Measurements from ENCODE around the gene DPH2.

DPH2 gene

GRCh38 chr1:43969416-43969745 is 429 bp upstream of the DPH2 start:
- Histone ChIP-seq H3K27ac (ENCODE audit: insufficient read depth, low read length, poor library complexity, severe bottlenecking) (no peak overlapping the region), H3K4me3 (ENCODE audit: insufficient read depth, low read depth, low read length, poor library complexity, severe bottlenecking) (peak overlapping the region; percentile 64), H3K27me3 (replicated peaks; ENCODE audit: control insufficient read depth, insufficient read depth, low read length, poor library complexity, severe bottlenecking) (no peaks in the 10 kb centered on the region), H3K4me1 (ENCODE audit: control insufficient read depth, insufficient read depth, low read length, poor library complexity, severe bottlenecking) (peaks cover 13% of the 10 kb centered on the region), H3K36me3 (ENCODE audit: control insufficient read depth, insufficient read depth, low read length) (peaks cover 10% of the 10 kb centered on the region), H3K9me3 (ENCODE audit: control insufficient read depth, low read length) (no peaks in the 10 kb centered on the region)
- no peak for DNase-seq

- H3K4me3 ChIP-seq (ENCODE audit: insufficient read depth, low read depth, low read length, poor library complexity, severe bottlenecking), result peak overlapping the region; percentile 64
- no peaks in the 10 kb centered on the region for H3K27me3 ChIP-seq (replicated peaks; ENCODE audit: control insufficient read depth, insufficient read depth, low read length, poor library complexity, severe bottlenecking)
- H3K27ac ChIP-seq (ENCODE audit: insufficient read depth, low read length, poor library complexity, severe bottlenecking), result peak overlapping the region; percentile 55
- no peaks in the 10 kb centered on the region for H3K9me3 ChIP-seq (ENCODE audit: control insufficient read depth, low read length)
- H3K4me1 ChIP-seq (ENCODE audit: control insufficient read depth, insufficient read depth, low read length, poor library complexity, severe bottlenecking), result peaks cover 13% of the 10 kb centered on the region
- DNase-seq, result no peak
- H3K36me3 ChIP-seq (ENCODE audit: control insufficient read depth, insufficient read depth, low read length), result peaks cover 10% of the 10 kb centered on the region
These were observed 692 bp downstream of the DPH2 start for GRCh38 chr1:43970502-43970901.

- no peak overlapping the region for H3K27ac ChIP-seq (ENCODE audit: insufficient read depth, low read length, poor library complexity, severe bottlenecking)
- H3K9me3 ChIP-seq (ENCODE audit: control insufficient read depth, low read length), result no peaks in the 10 kb centered on the region
- peak overlapping the region; percentile 64 for H3K4me3 ChIP-seq (ENCODE audit: insufficient read depth, low read depth, low read length, poor library complexity, severe bottlenecking)
- no peaks in the 10 kb centered on the region for H3K27me3 ChIP-seq (replicated peaks; ENCODE audit: control insufficient read depth, insufficient read depth, low read length, poor library complexity, severe bottlenecking)
- H3K4me1 ChIP-seq (ENCODE audit: control insufficient read depth, insufficient read depth, low read length, poor library complexity, severe bottlenecking), result peaks cover 17% of the 10 kb centered on the region
- no peak for DNase-seq
- H3K36me3 ChIP-seq (ENCODE audit: control insufficient read depth, insufficient read depth, low read length), result peaks cover 10% of the 10 kb centered on the region
These were observed 1.1 kb downstream of the DPH2 start for GRCh38 chr1:43970911-43971310.

GRCh38 chr1:43971336-43971980 is 1.6 kb downstream of the DPH2 start:
- Histone ChIP-seq H3K4me1 (ENCODE audit: control insufficient read depth, insufficient read depth, low read length, poor library complexity, severe bottlenecking) (peaks cover 23% of the 10 kb centered on the region), H3K9me3 (ENCODE audit: control insufficient read depth, low read length) (no peaks in the 10 kb centered on the region), H3K4me3 (ENCODE audit: insufficient read depth, low read depth, low read length, poor library complexity, severe bottlenecking) (no peak overlapping the region), H3K36me3 (ENCODE audit: control insufficient read depth, insufficient read depth, low read length) (peaks cover 12% of the 10 kb centered on the region), H3K27ac (ENCODE audit: insufficient read depth, low read length, poor library complexity, severe bottlenecking) (no peak overlapping the region), H3K27me3 (replicated peaks; ENCODE audit: control insufficient read depth, insufficient read depth, low read length, poor library complexity, severe bottlenecking) (no peaks in the 10 kb centered on the region)
- no peak for DNase-seq

GRCh38 chr1:43973981-43974442 is 4.2 kb downstream of the DPH2 start:
- peak overlapping the region; percentile 80 for H3K27ac ChIP-seq (ENCODE audit: insufficient read depth, low read length, poor library complexity, severe bottlenecking)
- H3K4me3 ChIP-seq (ENCODE audit: insufficient read depth, low read depth, low read length, poor library complexity, severe bottlenecking), result peak overlapping the region; percentile 77
- no peaks in the 10 kb centered on the region for H3K9me3 ChIP-seq (ENCODE audit: control insufficient read depth, low read length)
- H3K36me3 ChIP-seq (ENCODE audit: control insufficient read depth, insufficient read depth, low read length), result peaks cover 23% of the 10 kb centered on the region
- peaks cover 28% of the 10 kb centered on the region for H3K4me1 ChIP-seq (ENCODE audit: control insufficient read depth, insufficient read depth, low read length, poor library complexity, severe bottlenecking)
- no peak for DNase-seq
- H3K27me3 ChIP-seq (replicated peaks; ENCODE audit: control insufficient read depth, insufficient read depth, low read length, poor library complexity, severe bottlenecking), result no peaks in the 10 kb centered on the region

- H3K36me3 ChIP-seq (ENCODE audit: control insufficient read depth, insufficient read depth, low read length), result peaks cover 23% of the 10 kb centered on the region
- H3K27me3 ChIP-seq (replicated peaks; ENCODE audit: control insufficient read depth, insufficient read depth, low read length, poor library complexity, severe bottlenecking), result no peaks in the 10 kb centered on the region
- peaks cover 30% of the 10 kb centered on the region for H3K4me1 ChIP-seq (ENCODE audit: control insufficient read depth, insufficient read depth, low read length, poor library complexity, severe bottlenecking)
- H3K27ac ChIP-seq (ENCODE audit: insufficient read depth, low read length, poor library complexity, severe bottlenecking), result peak within 1 kb of the TSS; percentile 80
- no peaks in the 10 kb centered on the region for H3K9me3 ChIP-seq (ENCODE audit: control insufficient read depth, low read length)
- H3K4me3 ChIP-seq (ENCODE audit: insufficient read depth, low read depth, low read length, poor library complexity, severe bottlenecking), result peak within 1 kb of the TSS; percentile 77
- peak; percentile 79 to 92 (median 89) for DNase-seq
These were observed 4.8 kb downstream of the DPH2 start, which contains the start of gene ATP6V0B for GRCh38 chr1:43974443-43975248. Gene ATP6V0B (plus strand): TSS chr1:43974960. CDS start chr1:43975041, 81 bp downstream.

GRCh38 chr1:43975249-43975961 is 5.6 kb downstream of the DPH2 start:
- peak in 1 of 3 donors; percentile 20 for DNase-seq
- peak overlapping the region; percentile 77 for H3K4me3 ChIP-seq (ENCODE audit: insufficient read depth, low read depth, low read length, poor library complexity, severe bottlenecking)
- H3K36me3 ChIP-seq (ENCODE audit: control insufficient read depth, insufficient read depth, low read length), result peaks cover 23% of the 10 kb centered on the region
- peak overlapping the region; percentile 80 for H3K27ac ChIP-seq (ENCODE audit: insufficient read depth, low read length, poor library complexity, severe bottlenecking)
- H3K4me1 ChIP-seq (ENCODE audit: control insufficient read depth, insufficient read depth, low read length, poor library complexity, severe bottlenecking), result peaks cover 32% of the 10 kb centered on the region
- no peaks in the 10 kb centered on the region for H3K27me3 ChIP-seq (replicated peaks; ENCODE audit: control insufficient read depth, insufficient read depth, low read length, poor library complexity, severe bottlenecking)
- no peaks in the 10 kb centered on the region for H3K9me3 ChIP-seq (ENCODE audit: control insufficient read depth, low read length)

- peak overlapping the region; percentile 77 for H3K4me3 ChIP-seq (ENCODE audit: insufficient read depth, low read depth, low read length, poor library complexity, severe bottlenecking)
- no peaks in the 10 kb centered on the region for H3K9me3 ChIP-seq (ENCODE audit: control insufficient read depth, low read length)
- no peak for DNase-seq
- peaks cover 28% of the 10 kb centered on the region for H3K4me1 ChIP-seq (ENCODE audit: control insufficient read depth, insufficient read depth, low read length, poor library complexity, severe bottlenecking)
- no peaks in the 10 kb centered on the region for H3K27me3 ChIP-seq (replicated peaks; ENCODE audit: control insufficient read depth, insufficient read depth, low read length, poor library complexity, severe bottlenecking)
- peaks cover 23% of the 10 kb centered on the region for H3K36me3 ChIP-seq (ENCODE audit: control insufficient read depth, insufficient read depth, low read length)
- H3K27ac ChIP-seq (ENCODE audit: insufficient read depth, low read length, poor library complexity, severe bottlenecking), result peak overlapping the region; percentile 80
These were observed 6.2 kb downstream of the DPH2 start for GRCh38 chr1:43976045-43976444.

GRCh38 chr1:43976890-43977289 is 7.1 kb downstream of the DPH2 start:
- H3K4me1 ChIP-seq (ENCODE audit: control insufficient read depth, insufficient read depth, low read length, poor library complexity, severe bottlenecking), result peaks cover 28% of the 10 kb centered on the region
- H3K27ac ChIP-seq (ENCODE audit: insufficient read depth, low read length, poor library complexity, severe bottlenecking), result no peak overlapping the region
- H3K9me3 ChIP-seq (ENCODE audit: control insufficient read depth, low read length), result no peaks in the 10 kb centered on the region
- H3K27me3 ChIP-seq (replicated peaks; ENCODE audit: control insufficient read depth, insufficient read depth, low read length, poor library complexity, severe bottlenecking), result no peaks in the 10 kb centered on the region
- H3K36me3 ChIP-seq (ENCODE audit: control insufficient read depth, insufficient read depth, low read length), result peaks cover 23% of the 10 kb centered on the region
- DNase-seq, result no peak
- no peak overlapping the region for H3K4me3 ChIP-seq (ENCODE audit: insufficient read depth, low read depth, low read length, poor library complexity, severe bottlenecking)

Data from effector memory CD4-positive, alpha-beta T cell (primary cell).